Fibroblast of lung (primary cell): ENCODE data around the gene LPP. TPM values are rescaled to one million over a fixed set of nuclear protein-coding genes. Genes with fewer than 3 reads are reported as not detected.

ENCODE experiments used
- DNase-seq, 2 donors: peaks; one replicate each; pipeline versions ENCODE4 v3.0.0 to v3.0.0-alpha.2; 2010; ENCODE audit warnings: low read depth in 2 of 2
- H2AFZ ChIP-seq: 2 replicates; pipeline ENCODE4 v1.5.1; 2012; ENCODE audit warnings: low read length, control low read depth, inconsistent platforms
- H3K27ac ChIP-seq: 2 replicates; pipeline ENCODE4 v1.5.1; 2011; ENCODE audit warnings: low read length, control low read depth; ENCODE audit not compliant: insufficient read depth
- H3K27me3 ChIP-seq: 2 replicates; pipeline ENCODE4 v1.5.1; 2011; ENCODE audit warnings: mild to moderate bottlenecking, low read length; ENCODE audit not compliant: control insufficient read depth, insufficient read depth
- H3K36me3 ChIP-seq: 2 replicates; pipeline ENCODE4 v1.5.1; 2011; ENCODE audit warnings: low read length; ENCODE audit not compliant: control insufficient read depth, insufficient read depth
- H3K4me1 ChIP-seq: 2 replicates; pipeline ENCODE4 v1.5.1; 2011; ENCODE audit warnings: low read length; ENCODE audit not compliant: control insufficient read depth, insufficient read depth; ENCODE audit errors: extremely low read depth
- H3K4me2 ChIP-seq: 2 replicates; pipeline ENCODE4 v1.5.1; 2011; ENCODE audit warnings: low read length, control low read depth; ENCODE audit not compliant: insufficient read depth; ENCODE audit errors: extremely low read depth
- H3K4me3 ChIP-seq, 4 experiments: fragments of 200-600 bp in 1 of 4; sonication (generic) in 1 of 4; replicated peaks in 1 of 4; 2 replicates each; pipeline ENCODE4 v1.5.1; 2011 to 2016; ENCODE audit warnings: low read length in 4 of 4, low read depth in 3 of 4, mild to moderate bottlenecking in 3 of 4, control low read depth in 2 of 4, inconsistent platforms in 1 of 4, mixed read lengths in 1 of 4; ENCODE audit not compliant: insufficient read depth in 1 of 4; ENCODE audit errors: control extremely low read depth in 1 of 4
- H3K79me2 ChIP-seq: 2 replicates; pipeline ENCODE4 v1.5.1; 2012; ENCODE audit warnings: mild to moderate bottlenecking, low read length, inconsistent platforms; ENCODE audit not compliant: control insufficient read depth, insufficient read depth
- H3K9ac ChIP-seq: 2 replicates; pipeline ENCODE4 v1.5.1; 2011; ENCODE audit warnings: mild to moderate bottlenecking, low read length, control low read depth; ENCODE audit not compliant: insufficient read depth
- H3K9me3 ChIP-seq: 2 replicates; pipeline ENCODE4 v1.5.1; 2012; ENCODE audit warnings: low read depth, low read length; ENCODE audit not compliant: control insufficient read depth, insufficient read depth
- H4K20me1 ChIP-seq: 2 replicates; pipeline ENCODE4 v1.5.1; 2011; ENCODE audit warnings: low read length; ENCODE audit not compliant: control insufficient read depth, insufficient read depth; ENCODE audit errors: extremely low read depth
- EZH2 ChIP-seq: IDR thresholded peaks from 2 replicates; pipeline ENCODE4 v1.5.1; 2012; ENCODE audit warnings: low read length, control low read depth, mild to moderate bottlenecking; ENCODE audit errors: missing control alignments
- polyA plus RNA-seq, 2 donors: library from polyadenylated mRNA; depleted of rRNA in 1 of 2; stranded (reverse) in 1 of 2; unstranded in 1 of 2; fragments of >200 nt; gene quantifications; 2 replicates each; pipeline ENCODE4 v1.2.1, GENCODE V29; 2011 to 2012; ENCODE audit warnings: missing spikeins in 1 of 2
- total RNA-seq: library from RNA; depleted of rRNA; stranded (reverse); fragments of >200 nt; gene quantifications from 2 replicates; pipeline ENCODE4 v1.2.1, GENCODE V29; 2014
- TF ChIP-seq, protein P1 (sequence below), 2 donors: IDR thresholded peaks in 1 of 2; conservative IDR thresholded peaks in 1 of 2; 1 replicate in 1 of 2; 2 replicates in 1 of 2; pipeline ENCODE4 v1.5.1; 2011 to 2012; ENCODE audit warnings: low read length in 2 of 2, control low read depth in 1 of 2, inconsistent platforms in 1 of 2, low read depth in 1 of 2, mild to moderate bottlenecking in 1 of 2

LPP gene
- total and polyA plus RNA-seq, 2 donors (not counting 1 experiment from before 2014, with no cell fraction given): 69.0 to 124 TPM

DNA sequence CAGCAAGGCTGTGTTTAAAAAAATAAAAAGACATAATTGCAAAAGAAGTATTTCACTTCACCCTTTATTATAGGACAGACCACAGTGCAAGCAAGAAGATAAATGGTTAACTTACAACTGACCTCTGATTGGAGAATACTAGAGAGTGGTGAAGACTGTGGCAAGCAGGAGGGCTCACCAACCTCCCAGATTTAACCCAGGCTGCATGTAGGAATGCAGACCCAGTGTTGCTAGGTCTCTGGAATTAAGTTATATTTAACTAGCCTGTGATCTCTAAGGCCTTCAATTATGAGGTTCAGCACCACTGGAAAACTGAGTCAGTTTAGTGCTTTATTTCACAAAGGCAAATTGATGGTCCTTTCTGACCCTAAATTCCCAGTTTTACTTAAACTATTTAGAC, 436.6 kb downstream of the LPP start:
- Histone ChIP-seq H3K4me2 (no peak overlapping the region), H3K27ac (no peak overlapping the region), H3K9ac (no peak overlapping the region), H3K9me3 (no peaks in the 10 kb centered on the region), H3K36me3 (no peaks in the 10 kb centered on the region), H3K27me3 (no peaks in the 10 kb centered on the region), H3K4me3 (no peak overlapping the region), H3K4me1 (peaks cover 3% of the 10 kb centered on the region), H4K20me1 (no peaks in the 10 kb centered on the region), H3K79me2 (peaks cover 2% of the 10 kb centered on the region), H2AFZ (no peak overlapping the region)
- DNase-seq: peak in 1 of 2 donors; percentile 22
- TF ChIP-seq EZH2: no peak
- TF ChIP-seq, protein P1, sequence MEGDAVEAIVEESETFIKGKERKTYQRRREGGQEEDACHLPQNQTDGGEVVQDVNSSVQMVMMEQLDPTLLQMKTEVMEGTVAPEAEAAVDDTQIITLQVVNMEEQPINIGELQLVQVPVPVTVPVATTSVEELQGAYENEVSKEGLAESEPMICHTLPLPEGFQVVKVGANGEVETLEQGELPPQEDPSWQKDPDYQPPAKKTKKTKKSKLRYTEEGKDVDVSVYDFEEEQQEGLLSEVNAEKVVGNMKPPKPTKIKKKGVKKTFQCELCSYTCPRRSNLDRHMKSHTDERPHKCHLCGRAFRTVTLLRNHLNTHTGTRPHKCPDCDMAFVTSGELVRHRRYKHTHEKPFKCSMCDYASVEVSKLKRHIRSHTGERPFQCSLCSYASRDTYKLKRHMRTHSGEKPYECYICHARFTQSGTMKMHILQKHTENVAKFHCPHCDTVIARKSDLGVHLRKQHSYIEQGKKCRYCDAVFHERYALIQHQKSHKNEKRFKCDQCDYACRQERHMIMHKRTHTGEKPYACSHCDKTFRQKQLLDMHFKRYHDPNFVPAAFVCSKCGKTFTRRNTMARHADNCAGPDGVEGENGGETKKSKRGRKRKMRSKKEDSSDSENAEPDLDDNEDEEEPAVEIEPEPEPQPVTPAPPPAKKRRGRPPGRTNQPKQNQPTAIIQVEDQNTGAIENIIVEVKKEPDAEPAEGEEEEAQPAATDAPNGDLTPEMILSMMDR (conservative IDR thresholded peaks at IDR 0.05 in 1 of 2, IDR thresholded peaks at IDR 0.05 in 1 of 2; ENCODE audit: low read depth in 1 of 2, low read length in 2 of 2): no peak

DNA sequence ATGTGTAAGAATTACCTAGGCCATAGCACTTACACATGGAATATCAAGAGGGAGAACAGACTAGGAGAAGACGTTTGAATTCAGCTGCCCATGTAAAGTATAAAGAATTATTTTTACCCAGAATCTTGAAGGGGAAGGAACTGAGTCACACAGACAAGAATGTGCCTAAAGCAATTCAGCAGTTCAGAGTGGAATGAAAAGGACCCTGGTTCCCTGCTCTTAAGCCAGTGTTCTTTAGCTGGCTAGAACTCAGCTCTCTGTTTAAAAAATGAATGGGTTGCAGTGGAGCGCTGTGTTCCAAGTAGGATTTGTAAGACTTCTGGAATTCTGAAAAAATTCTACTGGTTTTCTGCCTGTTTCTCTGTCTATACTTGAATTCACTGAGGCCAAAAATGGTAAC, 440.2 kb downstream of the LPP start:
- Histone ChIP-seq H3K9ac (no peak overlapping the region), H3K4me3 (no peak overlapping the region), H3K27ac (peak overlapping the region; percentile 45), H2AFZ (no peak overlapping the region), H3K36me3 (no peaks in the 10 kb centered on the region), H3K4me1 (peaks cover 8% of the 10 kb centered on the region), H3K9me3 (no peaks in the 10 kb centered on the region), H3K79me2 (peaks cover 3% of the 10 kb centered on the region), H3K4me2 (peak overlapping the region; percentile 48), H4K20me1 (no peaks in the 10 kb centered on the region), H3K27me3 (no peaks in the 10 kb centered on the region)
- no peak for TF ChIP-seq EZH2
- TF ChIP-seq, protein P1 (conservative IDR thresholded peaks at IDR 0.05 in 1 of 2, IDR thresholded peaks at IDR 0.05 in 1 of 2; ENCODE audit: low read depth in 1 of 2, low read length in 2 of 2): no peak
- peak; percentile 93 to 98 for DNase-seq

DNA sequence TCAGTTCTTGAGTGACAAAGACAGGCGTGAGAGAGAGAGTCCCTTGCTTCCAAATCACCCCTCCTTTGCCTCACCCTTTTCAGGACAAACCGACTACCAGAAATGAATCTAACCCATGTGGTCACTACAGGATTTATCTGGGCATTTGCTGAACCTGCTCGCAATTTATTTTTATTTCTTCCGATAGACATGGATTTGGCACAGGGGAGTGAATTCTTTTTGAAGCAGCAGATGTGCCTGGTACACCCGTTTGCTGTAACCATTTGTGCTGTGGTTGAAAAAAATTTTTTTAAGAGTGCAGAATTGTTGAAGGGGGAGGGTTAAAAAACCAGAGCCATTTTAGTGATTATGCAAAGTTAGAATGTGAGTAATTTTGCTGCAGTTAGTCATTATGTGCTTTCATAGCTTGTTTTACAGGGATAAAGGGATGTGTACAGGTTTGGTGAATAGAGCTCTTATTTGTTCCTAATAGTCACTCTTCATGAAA, 442.0 kb downstream of the LPP start:
- DNase-seq: peak; percentile 79 to 93
- Histone ChIP-seq H3K27ac (peak overlapping the region; percentile 14), H4K20me1 (no peaks in the 10 kb centered on the region), H3K4me1 (peaks cover 8% of the 10 kb centered on the region), H3K36me3 (no peaks in the 10 kb centered on the region), H2AFZ (no peak overlapping the region), H3K27me3 (no peaks in the 10 kb centered on the region), H3K4me3 (no peak overlapping the region), H3K9me3 (no peaks in the 10 kb centered on the region), H3K4me2 (no peak overlapping the region), H3K79me2 (peaks cover 3% of the 10 kb centered on the region), H3K9ac (no peak overlapping the region)
- TF ChIP-seq, protein P1 (conservative IDR thresholded peaks at IDR 0.05 in 1 of 2, IDR thresholded peaks at IDR 0.05 in 1 of 2; ENCODE audit: low read depth in 1 of 2, low read length in 2 of 2): no peak
- no peak for TF ChIP-seq EZH2
